HG03095 (cell line): Measurements from ENCODE around the gene SERPINA4.
"Not testable (repeated sequence)": the region's sequence is repeated elsewhere in the genome, so short reads cannot be mapped to it uniquely, and the experiment has no call there.

Experiments
- ATAC-seq: cut with Tn5 transposase; IDR thresholded peaks from one replicate; pipeline ENCODE4 v1.9.1; 2021; ENCODE audit warnings: moderate library complexity; ENCODE audit not compliant: unreplicated experiment

The SERPINA4 gene

DNA sequence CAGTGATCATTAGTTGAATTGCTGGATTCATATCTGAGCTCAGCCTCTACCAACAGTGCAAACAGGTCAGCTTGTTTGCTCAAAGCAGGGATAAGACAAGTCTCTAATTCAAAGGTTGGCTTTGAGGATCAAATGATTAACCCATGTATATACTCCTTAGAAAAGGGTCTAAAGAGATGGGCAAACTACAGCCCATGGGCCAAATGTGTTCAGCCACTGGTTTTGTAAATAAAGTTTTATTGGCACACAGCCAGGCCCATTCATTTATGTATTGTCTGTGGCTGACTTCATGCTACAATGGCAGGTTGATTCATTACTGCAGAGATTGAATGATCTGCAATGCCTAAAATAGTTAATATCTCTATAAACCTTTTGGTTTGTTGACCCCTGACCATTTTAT lies 3.1 kb downstream of the SERPINA4 start:
- ATAC-seq = no peak

DNA sequence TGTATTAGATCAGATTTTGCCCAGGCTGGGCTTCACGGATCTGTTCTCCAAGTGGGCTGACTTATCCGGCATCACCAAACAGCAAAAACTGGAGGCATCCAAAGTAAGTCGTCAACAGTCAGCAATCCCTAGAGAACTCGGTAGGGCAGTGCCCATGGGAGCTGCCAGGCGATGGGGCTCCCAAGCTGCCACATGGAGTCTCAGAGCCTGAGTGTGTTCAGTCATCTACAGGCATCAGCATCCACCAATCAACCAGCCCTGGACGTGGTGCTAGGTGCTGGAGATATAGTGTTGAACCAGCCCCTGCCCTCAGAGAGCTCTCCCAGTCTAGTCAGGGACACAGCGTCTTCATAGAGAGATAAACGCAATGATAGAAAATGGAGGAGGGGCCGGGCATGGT lies 6.9 kb downstream of the SERPINA4 start:
- ATAC-seq = no peak

DNA sequence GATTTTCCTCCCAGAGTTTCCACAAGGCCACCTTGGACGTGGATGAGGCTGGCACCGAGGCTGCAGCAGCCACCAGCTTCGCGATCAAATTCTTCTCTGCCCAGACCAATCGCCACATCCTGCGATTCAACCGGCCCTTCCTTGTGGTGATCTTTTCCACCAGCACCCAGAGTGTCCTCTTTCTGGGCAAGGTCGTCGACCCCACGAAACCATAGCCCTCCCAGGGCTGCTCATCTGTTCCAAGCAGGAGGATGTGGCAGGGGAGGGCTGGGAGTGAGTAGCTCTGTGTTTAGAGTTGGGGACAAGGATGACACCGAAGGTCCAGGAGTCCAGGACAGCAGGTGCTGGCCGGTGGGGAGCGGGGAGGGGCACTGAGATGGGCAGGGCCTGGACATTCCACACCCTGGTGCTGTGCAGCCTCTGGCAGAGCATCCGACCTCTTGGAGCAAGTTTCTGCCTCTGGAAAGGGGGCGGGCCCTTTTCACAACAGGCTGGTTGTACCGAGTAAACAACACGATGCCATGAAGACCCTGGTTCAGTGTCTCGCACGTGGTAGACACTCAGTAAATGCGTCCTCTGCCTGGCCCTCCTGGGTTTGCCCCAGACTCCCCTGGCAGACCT lies 8.2 kb downstream of the SERPINA4 start:
- no peak for ATAC-seq

DNA sequence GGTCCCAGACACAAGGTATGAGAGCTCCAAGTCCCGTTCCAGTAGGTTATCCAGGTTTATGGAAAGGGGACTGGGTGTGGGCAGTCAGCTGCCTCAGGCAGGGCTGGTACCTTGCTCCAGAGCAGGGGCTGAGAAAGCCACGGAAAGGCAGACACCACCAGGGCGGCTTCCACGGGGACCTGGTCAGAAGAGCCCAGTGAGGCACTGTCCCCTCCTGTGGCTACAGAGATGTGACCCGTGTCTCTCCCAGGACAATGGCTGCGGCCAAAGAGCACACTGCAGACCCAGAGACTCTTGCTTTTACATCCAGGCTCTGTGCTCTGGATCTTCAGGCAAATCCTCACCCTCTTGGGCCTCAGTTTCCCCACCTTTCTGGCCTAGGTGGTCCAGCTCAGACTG lies 8.8 kb downstream of the SERPINA4 start:
- no peak for ATAC-seq

DNA sequence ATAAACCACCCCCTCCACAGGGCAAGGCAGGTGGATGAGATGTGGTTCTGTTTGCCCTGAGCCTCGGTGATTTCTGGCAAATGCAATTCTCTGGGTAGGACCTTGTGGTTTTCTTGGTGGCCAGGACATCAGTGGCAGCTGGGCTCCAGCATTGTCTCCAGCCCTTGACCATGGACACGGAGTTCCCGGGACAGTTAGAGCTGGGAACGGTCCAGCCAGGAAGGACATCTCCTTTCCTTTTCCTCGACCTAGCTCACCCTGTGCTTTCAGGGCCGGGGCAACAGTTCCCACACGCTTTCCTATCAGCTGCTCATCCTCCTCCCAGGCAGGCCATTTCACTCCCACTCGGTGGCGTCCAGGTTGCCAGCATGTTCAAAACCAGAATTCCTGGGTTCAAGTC lies 9.2 kb downstream of the SERPINA4 start:
- ATAC-seq = no peak

DNA sequence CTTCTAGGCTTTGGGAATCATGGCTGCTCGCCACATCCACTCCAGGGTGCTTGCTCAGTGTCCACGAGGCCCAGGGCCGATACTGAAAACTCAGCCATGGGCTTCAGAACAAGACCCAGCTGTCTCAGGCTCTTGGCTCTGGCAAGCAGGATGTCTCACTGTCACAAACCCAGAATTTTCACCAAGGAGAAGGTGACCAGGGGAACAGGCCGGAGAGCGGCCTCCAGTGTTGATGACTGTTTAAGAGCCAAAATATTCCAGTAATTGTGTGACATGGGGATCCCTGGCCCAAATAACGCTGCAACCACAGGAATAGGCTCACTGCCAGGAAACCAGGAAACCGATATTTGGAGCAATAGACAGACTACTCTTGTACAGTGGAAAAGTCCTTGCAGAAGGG lies 10.2 kb downstream of the SERPINA4 start:
- no peak for ATAC-seq

DNA sequence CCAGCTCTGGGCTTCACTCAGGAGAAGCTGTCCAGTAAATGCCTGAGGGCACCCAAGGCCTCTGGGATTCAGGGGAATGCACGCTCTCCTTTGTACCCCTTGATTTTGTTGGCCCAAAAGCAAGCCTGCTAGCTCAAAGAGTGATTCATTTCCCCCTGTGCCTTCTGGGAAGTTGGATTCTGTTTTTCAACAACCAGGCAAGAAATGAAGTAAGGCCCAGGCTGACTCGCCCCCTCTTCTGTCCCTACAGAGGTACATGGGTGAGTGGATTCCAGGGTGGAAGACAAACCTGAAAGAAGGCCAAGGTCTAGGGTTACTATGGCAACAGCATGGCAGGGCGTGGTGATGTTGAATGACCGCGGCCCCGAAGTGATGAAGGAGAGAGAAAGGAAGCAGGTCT lies 10.7 kb downstream of the SERPINA4 start:
- no peak for ATAC-seq

DNA sequence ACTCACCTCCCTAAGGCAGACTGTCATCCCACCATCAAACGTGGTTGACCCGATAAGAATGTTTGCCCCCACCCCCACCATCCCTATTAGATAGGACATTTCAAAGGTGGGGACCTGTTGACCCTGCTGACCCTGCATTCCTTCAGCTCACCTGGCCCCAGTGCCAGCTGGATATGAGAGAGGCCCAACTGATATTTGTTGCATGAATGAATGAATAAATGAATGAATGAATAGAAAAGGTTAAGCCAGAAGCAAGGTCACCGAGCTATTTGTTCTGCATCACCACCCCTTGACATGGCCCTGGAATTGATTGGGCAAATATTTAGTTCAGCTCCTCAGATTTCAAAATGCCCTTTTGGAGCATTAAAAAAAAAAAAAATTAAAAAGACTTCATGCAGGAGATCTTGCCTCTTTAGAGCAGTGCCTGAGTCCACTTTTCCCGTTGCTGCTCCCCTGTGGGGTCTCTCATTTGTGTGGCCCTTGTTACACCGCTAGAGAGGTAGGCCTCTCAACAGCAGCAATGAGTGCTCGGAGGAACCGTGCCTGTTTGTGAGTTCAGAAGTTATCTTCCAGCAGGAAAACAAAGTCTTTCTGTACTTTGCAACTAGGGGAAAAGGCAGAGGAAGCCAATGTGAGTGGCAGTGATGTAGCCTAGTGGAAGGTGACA lies 11.5 kb downstream of the SERPINA4 start:
- no peak for ATAC-seq

DNA sequence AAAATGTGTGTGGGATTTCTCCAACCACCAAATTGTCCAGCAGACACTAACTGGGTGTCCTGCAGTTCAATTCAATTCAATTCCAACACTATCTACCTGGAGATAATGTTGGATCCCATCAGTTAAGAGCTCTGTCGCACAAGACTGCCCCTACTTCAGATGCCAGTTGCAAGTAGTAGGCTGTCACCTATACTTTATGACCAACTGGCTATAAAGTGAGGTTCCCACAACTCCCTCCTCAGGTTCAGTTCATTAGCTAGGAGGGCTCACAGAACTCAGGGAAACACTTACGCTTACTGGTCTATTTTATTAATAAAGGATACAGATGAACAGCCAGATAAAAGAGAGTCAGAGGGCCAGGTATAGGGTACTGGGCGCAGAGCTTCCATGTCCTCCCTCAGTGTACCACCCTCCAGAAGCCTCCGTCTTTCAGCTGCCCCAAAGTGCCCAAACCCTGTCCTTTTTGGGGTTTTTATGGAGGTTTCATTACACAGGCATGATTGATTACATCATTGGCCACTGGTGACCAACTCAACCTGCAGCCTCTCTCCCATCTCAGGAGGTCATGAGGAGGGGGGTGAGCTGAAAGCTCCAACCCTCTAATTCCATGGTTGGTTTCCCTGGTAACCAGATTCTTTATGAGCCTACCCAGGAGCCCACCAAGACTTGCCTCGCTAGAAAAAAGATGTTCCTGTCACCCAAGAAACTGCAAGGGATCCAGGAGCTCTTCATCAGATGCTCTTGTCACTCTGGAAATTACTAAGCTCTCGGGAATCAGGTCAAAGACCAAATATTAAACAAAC lies 12.4 kb downstream of the SERPINA4 start:
- ATAC-seq = no peak

DNA sequence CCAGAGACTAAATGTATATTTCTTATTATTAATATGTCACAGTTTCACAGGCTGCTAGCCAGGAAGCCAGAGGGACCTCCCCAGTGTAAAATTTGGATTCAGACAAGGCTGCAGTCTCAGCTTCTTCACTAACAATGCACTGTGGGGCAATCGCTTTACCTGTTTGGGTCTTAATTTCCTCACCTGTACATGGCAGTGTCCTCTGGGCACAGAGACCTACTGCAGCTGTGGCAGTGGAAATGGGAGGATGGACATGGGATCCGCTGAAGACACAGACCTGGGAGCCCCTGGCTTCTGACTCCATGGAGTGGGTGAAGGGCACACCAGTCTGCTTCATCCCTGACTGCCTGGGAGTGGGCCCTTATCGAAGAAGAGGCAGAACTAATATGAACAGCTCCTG lies 13.1 kb downstream of the SERPINA4 start:
- no peak for ATAC-seq

DNA sequence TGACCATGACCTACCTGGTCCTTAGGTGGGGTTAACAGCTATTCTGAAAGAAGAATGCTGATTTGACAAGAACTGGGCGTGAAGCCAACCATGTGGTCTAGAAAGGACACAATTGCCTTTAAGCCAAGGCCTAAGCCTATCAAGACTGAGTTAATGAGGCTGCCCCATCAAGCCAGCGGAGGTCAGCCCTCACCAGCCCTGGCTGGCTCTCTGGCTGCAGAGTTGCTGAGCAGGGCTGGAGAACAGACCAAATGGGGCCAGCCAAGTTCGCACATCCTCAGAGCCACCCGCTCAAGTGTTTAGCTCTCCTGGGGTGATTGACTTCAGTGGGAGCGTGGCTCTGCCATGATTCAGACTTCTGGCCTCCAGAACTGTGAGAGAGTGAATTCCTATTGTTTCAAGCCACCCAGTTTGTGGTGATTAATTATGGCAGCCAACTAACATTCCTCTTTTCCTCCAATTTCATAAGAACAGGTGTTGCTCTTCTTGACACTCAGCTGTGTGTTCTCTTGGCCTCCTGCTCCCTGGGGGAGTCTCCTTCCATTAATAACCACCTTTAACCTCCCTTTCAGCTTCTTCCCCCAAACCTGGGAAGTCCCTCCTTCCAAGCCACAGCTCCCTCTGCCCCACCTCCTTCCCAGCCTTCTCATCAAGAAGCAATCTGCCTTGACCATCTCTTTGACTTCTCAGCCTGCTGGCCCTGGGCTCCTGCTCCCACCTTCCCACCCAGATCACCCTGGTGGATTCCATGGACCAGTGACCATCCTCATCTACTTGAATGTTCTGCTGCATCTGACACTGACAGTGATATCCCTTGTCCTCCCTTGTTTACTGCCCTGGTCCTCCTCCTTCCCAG lies 14.7 kb downstream of the SERPINA4 start:
- no peak for ATAC-seq

DNA sequence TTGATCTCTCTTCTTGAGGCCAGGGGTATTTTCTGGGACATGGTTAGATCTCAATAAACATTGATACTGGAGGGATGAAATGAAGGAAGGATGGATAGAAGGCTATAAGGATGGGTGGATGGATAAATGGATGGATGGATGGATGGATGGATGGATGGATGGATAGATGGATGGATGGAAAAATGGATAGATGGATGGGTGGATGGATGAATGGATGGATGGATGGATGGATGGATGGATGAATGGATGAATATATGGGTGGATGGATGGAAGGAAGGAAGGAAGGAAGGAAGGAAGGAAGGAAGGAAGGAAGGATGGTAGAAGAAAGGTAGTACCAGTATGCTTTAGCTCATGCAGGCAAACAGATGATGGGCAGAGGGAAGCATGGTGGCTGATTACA lies 16.2 kb downstream of the SERPINA4 start:
- not testable (repeated sequence) for ATAC-seq

DNA sequence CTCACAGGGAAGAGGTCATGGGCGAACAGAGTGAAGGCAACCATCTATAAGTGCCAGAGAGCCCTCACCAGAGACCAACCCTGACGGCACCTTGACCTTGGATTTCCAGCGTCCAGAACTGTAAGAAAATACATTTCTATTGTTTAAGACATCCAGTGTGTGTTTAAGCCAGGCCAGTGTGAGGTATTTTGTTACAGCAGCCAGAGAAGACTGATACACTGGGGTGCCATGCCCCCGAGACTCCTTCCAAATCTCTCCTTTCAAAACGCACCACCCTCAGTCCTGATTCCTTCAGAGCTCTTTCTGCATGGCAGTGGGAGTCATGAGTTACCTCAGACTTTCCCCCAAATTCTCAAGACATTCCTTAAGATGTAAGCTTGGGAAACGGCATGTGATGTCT lies 17.5 kb downstream of the SERPINA4 start:
- ATAC-seq = no peak

DNA sequence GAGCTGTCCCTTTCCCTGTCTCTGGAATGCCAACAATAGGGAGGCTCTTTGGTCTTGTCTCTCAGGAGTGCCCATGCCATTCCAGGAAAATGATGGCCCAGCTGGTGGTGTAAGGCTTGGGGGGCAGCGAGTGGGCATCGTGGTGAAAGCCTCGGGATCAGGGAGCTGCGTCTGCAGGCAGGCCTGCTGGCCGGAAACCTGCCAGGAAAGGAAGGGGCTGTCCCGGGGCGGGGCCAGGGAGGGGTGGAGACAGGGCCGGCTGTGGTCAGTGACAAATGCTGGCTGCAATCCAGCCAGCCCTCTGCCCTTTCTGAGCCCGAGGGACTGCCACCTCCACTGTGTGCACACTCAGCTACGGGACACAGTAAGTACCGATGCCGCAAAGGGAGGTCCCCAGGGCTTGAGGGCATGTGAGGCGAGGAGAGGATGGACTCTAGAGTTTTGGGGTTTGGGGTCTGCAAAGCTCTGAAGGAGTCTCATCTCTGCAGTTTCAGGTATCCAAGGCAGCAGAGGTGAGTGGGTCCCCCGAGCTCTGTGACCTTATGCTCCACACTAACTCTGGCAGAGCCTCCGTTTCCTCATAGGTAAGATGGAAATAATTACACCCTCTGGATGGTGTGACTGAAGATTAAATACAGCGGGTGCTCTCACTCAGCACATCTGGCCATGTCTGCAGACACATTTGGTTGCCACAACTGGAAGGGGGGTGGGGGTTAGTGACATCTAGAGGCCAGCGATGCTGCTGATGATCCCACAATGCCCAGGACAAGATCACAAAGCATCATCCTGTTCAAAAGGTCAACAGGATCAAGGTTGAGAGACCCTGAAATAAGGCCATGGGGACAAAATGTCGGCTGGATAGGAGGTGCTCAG lies 20.1 kb downstream of the SERPINA4 start, which contains the start of gene SERPINA5:
SERPINA5 (plus strand) TSS at position 300 of the 873 bp plus-strand sequence. CDS start 5,937 bp downstream, outside the sequence.
- ATAC-seq = no peak

DNA sequence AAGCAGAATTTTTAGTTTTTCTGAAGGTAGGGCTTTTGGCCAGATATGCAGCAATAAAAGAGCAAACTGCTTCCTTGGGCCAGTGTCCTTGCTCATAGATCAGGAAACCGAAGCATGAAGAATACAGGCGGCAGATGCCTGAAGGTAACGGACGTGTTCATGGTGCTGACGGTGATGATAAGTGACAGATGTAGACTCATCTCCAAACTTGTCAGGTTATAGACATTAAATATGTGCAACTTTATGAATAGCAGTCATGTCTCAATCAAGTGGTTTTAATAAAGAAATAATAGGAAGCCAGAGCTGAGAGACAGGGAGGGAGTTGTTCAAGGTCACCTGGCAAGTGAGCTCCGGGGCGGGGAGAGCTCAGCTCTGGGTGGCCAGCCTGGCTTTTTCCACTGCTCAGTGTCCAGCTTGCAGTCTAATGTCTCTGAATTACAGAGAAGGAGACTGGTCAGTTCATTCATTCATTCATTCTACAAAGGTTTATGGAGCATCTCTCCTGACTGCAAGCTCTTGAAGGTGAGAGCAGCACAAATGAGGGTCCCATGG lies 21.0 kb downstream of the SERPINA4 start:
- no peak for ATAC-seq

DNA sequence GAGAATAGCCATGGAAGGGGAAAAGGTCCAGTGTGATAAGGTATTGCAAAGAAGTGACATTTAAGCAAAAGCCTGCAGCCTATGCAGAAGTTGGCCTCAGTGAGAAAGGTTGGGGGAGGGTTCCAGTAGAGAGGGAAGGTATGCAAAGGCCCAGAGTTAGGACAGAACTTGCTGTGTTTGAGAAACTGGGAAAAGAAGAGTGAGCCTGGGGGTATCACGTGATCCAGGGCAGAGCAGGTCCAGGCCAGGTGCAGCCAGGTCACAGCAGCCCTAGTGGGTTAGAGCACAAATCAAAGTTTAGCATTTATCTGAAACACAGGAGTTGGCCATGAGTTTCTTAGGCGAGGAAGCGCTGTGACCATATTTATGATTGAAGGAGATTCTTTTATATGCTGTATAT lies 21.6 kb downstream of the SERPINA4 start:
- no peak for ATAC-seq

DNA sequence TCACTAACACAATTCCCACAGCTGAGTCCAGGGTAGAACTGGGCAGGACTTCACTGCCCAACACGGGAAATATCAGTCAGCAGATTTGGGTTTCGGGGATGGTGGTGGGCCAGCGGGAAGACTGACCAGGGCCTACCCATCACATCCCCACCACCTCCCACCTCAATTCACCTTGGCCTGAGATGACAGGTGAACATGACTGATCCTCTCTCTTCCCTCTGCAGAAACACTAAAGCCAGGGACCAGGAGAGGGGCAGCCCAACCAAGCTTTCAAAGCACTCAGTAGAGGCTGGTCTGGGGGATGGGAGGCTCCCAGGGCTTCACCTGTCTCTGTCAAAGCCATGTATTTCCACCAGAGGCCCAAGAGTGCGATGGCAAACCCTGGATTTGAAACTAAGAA lies 22.3 kb downstream of the SERPINA4 start:
- no peak for ATAC-seq

DNA sequence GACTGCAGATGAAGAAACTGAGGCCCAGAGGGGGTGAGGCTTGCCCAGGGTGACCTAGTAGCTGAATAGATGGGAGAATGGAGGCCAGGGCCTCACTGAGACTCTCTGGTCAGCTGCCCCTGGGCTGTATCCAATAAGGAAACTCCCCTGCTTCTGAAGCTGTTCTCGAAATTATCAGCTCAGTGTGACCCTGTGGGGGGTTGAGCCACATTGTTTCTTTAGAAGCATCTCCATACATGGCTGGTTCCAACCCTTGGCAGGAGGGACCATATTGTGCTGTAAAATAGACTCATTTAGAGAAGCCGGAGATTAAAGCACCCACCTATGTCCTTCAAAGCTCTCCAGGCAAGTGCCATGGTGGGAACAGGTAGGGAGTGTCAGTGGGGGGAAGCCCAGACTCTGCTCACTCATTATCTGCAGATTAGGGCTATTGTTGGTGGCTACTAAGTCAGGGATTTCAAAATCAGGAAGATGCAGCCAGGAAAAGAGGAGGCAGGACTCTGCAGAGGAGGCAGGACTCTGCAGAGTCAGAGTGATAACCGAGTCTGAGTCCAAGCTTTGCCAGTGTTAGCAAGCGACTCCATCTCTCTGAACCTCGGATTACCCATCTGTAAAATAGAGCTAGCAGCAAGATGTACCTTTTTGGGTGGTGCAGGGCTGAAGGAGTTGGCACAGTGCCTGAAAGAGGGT lies 23.5 kb downstream of the SERPINA4 start:
- no peak for ATAC-seq

DNA sequence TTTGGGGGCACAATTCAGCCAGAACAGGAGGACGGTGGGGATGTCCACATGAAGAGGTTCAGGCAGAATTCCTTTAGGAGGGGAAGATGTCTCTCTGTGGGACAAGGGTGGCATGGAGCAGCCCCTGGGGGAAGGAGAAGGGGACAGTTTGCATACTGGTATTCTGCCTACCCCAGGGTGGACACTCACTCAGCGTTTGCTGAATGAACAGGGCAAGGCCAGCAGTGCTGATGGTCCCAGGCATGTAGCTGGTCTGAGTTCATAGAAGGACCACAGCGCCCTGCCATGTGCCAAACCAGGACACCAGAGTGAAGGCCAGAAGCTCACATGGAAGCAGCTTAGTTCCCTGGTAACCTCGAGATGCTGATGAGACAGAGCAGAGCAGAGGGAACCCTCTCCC lies 25.4 kb downstream of the SERPINA4 start:
- ATAC-seq = no peak
